Islet of Langerhans (tissue), 1 donor: Measurements from ENCODE around the gene NR4A1.

Source experiments
- FAIRE-seq: peaks from one replicate; lab custom pipeline; 2011; peaks lifted over from hg19 to GRCh38; lab: Jason Lieb, UNC

Gene NR4A1

GRCh38 chr12:52050758-52051541 is at the start of gene NR4A1:
TSS of gene NR4A1 (plus strand) at chr12:52051442. CDS start at chr12:52054329, 2,887 bp downstream.
- FAIRE-seq = no peak

DNA sequence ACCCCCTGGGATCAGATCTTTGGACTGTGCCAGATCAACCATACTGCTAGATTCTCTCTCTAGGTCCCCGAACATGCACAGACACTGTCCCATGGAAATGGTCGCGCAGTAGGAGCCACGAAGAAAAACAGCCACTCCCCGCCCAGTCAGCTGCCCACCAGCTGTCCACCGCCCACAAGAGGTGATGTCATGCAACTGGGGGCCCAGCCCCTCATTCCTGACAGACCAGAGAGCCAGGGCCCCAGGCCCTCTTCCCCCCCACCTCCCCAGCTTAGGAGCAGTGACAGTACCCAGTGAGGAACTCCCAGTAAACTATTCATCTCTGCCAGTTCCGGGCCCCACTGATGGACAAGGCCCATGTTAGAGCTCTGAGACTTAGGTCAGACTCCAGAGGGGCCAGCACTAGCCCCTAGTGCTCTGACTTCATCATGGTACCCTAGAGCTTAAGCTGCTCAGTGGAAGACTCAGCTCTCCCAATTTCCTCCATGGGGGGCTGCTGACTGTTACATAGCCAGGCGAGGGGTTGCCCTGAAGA is 48.2 kb upstream of the NR4A1 start:
- no peak for FAIRE-seq

DNA sequence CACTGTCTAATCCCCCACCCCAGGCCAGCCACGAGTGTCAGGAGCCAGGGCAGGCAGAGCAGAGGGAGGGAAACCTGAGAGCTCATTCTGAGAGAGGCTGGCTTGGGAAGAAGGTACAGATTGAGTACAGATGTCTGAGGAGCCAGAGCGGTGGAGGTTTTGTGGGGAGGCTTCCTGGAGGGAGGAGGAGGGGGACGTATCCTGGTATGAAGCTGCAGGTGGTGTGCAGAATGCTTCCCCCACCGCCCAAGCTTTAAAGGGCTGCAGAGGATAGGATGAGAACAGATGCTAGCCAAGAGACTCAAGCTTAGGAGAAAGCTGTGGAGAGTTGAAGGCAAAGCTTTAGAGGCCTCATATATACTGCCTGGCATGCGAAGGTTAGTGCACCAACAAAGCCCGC is 47.7 kb upstream of the NR4A1 start:
- no peak for FAIRE-seq

DNA sequence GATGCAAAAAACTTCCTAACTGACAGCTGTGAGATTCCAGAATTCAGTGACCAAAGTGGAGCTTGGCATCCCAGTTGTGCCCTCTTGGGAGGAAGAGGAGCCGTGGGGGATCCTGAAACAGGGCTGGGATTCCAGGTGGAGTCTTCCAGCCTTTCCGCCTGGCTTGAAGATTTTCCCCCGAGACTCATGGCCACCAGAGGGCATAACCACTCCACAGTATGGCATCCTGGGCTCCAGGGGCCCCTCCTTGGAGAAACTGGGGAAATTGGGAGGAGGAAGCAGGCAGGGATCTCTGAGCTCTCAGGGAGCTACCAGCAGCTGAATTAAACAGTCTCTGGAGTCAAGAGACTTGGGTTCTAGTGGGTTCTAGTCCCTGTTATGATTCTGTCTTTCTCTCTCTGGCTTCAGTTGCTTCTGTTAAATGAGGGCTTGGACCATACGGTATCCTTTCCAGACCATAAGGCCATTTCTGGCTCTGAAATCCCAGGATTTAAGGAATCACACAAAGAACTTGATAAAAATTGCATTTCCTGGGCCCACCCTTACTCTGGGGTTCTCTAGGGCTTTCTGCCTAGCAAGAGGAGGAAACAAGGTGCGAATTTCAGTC is 47.1 kb upstream of the NR4A1 start:
- FAIRE-seq = peak; percentile 62

DNA sequence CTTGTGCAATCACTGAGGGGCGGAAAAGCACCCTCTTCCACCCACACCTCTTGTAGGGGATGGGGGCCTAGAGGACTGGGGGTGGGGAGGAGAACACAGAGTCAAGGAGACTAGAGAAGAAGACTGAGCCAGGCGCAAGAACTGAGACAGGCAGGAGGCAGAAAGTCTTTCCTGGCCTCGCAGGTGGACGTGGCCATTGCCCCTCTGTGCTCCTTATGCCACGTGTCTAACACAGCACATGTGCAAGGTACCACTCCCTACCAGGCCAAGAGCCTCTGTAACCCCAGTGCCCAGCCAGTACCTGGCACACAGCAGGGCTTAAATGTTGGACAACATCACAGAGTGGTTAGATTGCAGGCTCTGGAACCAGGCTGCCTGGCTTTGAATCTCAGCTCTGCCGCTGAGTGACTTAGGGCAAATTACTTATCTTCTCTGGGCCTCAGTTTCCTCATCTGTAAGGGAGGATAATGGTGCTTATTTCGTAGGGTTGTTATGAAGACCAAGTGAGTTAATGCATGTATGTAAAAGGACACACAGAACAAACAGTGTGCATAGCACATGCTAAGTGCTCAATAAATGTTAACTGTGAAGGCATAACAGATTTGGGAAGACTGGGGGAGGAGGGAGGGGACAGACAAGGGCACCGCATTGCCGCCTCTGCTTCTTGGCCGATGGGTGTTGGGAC is 45.9 kb upstream of the NR4A1 start:
- no peak for FAIRE-seq

DNA sequence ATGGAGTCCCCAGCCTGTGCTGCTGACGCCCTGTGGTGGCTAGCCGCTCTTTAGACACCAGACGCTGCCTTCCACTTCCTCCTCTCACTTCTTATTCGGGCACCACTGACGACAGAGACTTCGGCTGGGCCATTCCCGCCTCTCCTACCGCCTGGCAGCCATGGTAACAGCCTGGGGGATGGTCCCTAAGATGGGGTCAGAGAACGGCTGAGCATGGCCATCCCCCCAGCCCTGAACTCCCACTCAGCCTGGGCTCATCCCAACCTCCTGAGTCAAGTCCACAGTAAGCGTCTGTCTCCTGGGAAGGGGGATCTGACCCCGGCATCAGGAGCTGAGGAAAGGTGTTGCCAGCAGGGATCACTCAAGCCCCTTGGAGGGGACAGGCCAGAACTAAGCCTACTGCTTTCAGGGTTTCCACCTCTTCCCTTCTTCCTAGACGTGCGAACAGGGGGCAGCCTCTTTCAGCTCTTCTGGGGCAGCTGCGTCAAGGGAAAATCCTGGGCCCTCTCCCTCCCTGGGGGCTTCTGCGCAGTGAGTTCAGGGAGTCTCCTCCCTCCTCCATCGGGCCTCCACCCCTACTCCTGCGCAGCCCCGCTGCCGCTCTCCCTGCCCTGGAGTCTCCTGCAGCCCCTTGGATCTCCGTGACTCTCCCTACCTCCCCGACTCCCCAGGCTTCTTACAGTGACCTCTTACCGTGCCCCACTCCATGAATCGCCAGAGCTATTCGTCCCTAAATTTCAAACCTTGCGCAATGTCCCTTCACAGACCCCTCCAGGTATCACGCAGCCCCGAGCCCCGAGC is 45.1 kb upstream of the NR4A1 start:
- no peak for FAIRE-seq

- FAIRE-seq = no peak
These were observed 44.5 kb upstream of the NR4A1 start, which contains the start of gene TAMALIN for GRCh38 chr12:52006726-52007157. TSS of gene TAMALIN (plus strand) at chr12:52006946. CDS start at chr12:52007020, 74 bp downstream.

DNA sequence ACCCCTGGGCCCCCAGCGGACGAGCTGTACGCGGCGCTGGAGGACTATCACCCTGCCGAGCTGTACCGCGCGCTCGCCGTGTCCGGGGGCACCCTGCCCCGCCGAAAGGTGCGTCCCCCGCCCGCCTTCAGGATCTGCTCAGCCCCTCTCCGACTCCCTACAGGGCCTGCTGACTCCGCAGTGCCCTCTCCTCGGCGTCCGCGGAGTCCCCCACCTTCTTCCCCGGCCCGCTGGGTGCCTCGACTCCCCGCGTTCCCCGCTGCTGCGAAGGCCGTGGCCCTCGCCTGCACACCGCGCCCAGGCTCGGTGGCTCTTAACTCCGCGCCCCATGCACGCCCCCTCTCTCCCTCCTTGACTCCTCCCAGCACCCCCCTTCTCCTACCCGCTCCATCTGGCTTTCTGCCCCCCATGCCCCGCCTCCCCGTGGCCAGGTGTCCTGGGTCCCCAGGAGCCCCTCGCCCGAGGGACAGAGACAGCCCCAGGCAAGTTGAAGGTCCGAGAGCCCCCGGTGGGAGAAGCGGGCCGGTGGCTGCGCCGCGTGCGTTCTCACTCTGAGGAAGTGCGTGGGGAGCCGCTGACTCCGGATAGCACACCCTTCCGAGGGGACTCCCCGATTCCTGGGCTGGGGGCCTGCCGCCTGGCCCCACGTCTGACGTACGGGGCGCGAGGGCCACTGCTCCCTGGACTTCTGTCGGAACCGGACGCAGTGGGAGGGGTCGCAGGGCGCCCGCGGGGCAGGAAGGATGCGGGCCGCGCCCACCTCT is 43.9 kb upstream of the NR4A1 start:
- FAIRE-seq = no peak

- FAIRE-seq = no peak
These were observed 43.2 kb upstream of the NR4A1 start for GRCh38 chr12:52007982-52008510.

GRCh38 chr12:52009081-52009751 is 42.0 kb upstream of the NR4A1 start:
- FAIRE-seq = no peak

GRCh38 chr12:52010152-52010622 is 41.1 kb upstream of the NR4A1 start:
- no peak for FAIRE-seq

- FAIRE-seq = no peak
These were observed 40.3 kb upstream of the NR4A1 start for GRCh38 chr12:52010692-52011601.

DNA sequence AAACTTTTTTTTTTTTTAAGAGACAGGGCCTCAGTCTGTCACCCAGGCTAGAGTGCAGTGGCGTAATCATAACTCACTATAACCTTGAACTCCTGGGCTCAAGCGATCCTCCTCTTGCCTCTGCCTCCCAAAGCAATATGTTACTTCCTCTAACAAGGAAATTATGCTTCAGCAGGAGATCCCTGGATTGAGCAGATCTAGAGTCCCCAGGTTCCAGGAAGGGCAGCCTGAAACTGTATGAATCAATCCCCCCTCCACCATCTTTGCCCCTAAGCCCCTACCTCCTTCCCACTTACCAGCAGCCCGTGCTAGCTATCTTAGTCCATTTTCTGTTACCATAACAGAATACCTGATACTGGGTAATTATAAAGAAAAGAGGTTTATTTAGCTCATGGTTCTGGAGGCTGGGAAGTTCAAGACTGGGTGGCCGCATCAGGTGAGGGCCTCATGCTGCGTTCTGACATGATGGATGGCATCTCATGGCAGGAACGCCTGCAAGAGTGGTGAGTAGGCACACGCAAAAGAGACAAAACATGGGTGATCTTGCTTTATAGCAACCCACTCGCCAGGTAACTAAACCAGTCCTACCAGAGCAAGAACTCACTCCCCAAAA is 39.5 kb upstream of the NR4A1 start:
- no peak for FAIRE-seq

DNA sequence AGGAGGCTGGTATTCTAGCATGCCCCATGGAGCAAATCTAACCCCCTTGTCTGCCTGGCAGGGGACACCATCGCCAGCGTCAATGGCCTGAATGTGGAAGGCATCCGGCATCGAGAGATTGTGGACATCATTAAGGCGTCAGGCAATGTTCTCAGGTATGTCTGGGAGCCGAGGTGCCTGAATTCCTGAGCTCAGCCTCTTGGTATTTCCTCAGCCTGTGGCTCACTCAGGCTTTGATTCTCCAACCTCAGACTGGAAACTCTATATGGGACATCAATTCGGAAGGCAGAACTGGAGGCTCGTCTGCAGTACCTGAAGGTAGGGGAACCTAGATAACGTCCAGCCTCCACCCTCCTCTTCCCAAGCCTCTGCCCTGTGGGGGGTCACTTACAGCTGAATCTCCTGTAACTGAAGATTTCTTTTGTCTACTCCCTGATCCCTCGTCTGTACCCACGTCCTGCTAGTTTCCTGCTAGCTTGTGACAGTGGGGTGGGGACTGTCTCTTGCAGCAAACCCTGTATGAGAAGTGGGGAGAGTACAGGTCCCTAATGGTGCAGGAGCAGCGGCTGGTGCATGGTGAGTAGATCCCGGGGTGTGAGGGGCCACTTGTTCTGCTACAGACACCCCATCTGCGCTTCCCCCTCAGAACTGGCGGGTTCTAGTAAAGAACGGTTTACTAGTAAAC is 37.5 kb upstream of the NR4A1 start:
- FAIRE-seq = no peak

DNA sequence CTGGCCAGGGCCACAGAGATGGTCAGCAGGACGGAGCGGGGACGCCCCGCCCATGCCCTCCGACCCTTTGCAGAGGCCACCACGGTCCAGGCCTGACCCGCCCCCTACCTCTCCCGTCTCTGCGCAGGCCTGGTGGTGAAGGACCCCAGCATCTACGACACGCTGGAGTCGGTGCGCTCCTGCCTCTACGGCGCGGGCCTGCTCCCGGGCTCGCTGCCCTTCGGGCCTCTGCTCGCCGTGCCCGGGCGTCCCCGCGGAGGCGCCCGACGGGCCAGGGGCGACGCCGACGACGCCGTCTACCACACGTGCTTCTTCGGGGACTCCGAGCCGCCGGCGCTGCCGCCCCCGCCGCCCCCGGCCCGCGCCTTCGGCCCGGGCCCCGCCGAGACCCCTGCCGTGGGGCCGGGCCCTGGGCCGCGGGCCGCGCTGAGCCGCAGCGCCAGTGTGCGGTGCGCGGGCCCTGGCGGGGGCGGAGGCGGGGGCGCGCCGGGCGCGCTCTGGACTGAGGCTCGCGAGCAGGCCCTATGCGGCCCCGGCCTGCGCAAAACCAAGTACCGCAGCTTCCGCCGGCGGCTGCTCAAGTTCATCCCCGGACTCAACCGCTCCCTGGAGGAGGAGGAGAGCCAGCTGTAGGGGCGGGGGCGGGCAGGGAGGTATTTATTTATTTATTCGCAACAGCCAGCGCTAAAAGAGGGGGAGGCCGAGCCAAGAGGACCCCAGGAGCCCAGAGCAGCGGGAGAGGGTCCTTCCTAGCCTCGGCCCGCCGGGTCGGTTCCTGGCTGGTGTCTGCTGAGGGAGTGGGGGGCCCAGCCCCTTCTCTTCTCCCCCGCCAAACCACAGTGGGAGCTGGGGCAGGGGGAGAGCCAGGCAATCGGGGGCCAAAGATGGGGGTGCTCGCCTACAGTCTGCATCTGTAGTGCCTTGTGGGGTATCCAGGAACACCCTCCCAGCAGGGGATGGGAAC is 36.4 kb upstream of the NR4A1 start:
- no peak for FAIRE-seq

GRCh38 chr12:52015532-52016041 is 35.7 kb upstream of the NR4A1 start:
- FAIRE-seq = no peak
